WTC11 (cell line): Measurements from ENCODE around the gene CDK11B.
"Not testable (repeated sequence)": the region's sequence is repeated elsewhere in the genome, so short reads cannot be mapped to it uniquely, and the experiment has no call there.

ENCODE experiments used
- E2F1 ChIP-seq: sonication (generic); formaldehyde crosslinking; IDR thresholded peaks from 2 replicates; pipeline ENCODE4 v1.8.0; 2022; ENCODE audit warnings: mild to moderate bottlenecking, missing genetic modification reagents
- ZNF317 ChIP-seq: sonication (generic); formaldehyde crosslinking; IDR thresholded peaks from 2 replicates; pipeline ENCODE4 v1.8.1; 2023; ENCODE audit warnings: low read depth, mild to moderate bottlenecking, moderate library complexity, missing genetic modification reagents, borderline replicate concordance
- TF ChIP-seq, protein P1 (sequence below): fragments of 200-600 bp; IDR thresholded peaks from 2 replicates; pipeline ENCODE4 v1.8.0; 2022; ENCODE audit warnings: antibody characterized with exemption
- TF ChIP-seq, protein P2 (sequence below): sonication (generic); formaldehyde crosslinking; IDR thresholded peaks from 2 replicates; pipeline ENCODE4 v1.8.0; 2022; ENCODE audit warnings: missing genetic modification reagents

DNA sequence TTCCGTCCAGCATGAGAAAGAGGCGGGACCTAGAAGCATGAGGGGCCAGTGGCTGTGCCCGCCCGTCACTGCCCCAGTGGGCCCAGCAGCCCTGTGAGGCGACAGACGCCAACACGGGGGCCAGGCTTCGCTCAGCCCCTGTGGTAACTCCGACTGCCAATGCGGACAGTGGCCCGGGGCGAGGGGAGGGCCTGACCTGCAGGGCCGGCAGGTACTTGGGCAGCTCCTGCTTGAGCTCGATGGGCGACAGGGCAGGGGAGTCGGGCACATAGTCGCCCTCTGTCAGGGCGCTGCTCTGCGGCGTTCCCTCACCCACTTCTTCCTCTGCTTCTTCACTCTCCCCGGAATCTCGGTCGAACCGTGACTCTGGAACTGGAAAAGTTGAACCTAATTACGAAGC, 18.7 kb downstream of the CDK11B start:
- not testable (repeated sequence) for TF ChIP-seq ZNF317, E2F1
- TF ChIP-seq, protein P1, sequence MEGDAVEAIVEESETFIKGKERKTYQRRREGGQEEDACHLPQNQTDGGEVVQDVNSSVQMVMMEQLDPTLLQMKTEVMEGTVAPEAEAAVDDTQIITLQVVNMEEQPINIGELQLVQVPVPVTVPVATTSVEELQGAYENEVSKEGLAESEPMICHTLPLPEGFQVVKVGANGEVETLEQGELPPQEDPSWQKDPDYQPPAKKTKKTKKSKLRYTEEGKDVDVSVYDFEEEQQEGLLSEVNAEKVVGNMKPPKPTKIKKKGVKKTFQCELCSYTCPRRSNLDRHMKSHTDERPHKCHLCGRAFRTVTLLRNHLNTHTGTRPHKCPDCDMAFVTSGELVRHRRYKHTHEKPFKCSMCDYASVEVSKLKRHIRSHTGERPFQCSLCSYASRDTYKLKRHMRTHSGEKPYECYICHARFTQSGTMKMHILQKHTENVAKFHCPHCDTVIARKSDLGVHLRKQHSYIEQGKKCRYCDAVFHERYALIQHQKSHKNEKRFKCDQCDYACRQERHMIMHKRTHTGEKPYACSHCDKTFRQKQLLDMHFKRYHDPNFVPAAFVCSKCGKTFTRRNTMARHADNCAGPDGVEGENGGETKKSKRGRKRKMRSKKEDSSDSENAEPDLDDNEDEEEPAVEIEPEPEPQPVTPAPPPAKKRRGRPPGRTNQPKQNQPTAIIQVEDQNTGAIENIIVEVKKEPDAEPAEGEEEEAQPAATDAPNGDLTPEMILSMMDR: not testable (repeated sequence)
- TF ChIP-seq, protein P2, sequence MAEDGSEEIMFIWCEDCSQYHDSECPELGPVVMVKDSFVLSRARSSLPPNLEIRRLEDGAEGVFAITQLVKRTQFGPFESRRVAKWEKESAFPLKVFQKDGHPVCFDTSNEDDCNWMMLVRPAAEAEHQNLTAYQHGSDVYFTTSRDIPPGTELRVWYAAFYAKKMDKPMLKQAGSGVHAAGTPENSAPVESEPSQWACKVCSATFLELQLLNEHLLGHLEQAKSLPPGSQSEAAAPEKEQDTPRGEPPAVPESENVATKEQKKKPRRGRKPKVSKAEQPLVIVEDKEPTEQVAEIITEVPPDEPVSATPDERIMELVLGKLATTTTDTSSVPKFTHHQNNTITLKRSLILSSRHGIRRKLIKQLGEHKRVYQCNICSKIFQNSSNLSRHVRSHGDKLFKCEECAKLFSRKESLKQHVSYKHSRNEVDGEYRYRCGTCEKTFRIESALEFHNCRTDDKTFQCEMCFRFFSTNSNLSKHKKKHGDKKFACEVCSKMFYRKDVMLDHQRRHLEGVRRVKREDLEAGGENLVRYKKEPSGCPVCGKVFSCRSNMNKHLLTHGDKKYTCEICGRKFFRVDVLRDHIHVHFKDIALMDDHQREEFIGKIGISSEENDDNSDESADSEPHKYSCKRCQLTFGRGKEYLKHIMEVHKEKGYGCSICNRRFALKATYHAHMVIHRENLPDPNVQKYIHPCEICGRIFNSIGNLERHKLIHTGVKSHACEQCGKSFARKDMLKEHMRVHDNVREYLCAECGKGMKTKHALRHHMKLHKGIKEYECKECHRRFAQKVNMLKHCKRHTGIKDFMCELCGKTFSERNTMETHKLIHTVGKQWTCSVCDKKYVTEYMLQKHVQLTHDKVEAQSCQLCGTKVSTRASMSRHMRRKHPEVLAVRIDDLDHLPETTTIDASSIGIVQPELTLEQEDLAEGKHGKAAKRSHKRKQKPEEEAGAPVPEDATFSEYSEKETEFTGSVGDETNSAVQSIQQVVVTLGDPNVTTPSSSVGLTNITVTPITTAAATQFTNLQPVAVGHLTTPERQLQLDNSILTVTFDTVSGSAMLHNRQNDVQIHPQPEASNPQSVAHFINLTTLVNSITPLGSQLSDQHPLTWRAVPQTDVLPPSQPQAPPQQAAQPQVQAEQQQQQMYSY: not testable (repeated sequence)
